Measurements from ENCODE around the gene PSME3. TPM values are rescaled to one million over a fixed set of nuclear protein-coding genes. Genes with fewer than 3 reads are reported as not detected.

Gene PSME3
- total and polyA plus RNA-seq, 12 donors: 26.0 to 103 (median 70.3) TPM

DNA sequence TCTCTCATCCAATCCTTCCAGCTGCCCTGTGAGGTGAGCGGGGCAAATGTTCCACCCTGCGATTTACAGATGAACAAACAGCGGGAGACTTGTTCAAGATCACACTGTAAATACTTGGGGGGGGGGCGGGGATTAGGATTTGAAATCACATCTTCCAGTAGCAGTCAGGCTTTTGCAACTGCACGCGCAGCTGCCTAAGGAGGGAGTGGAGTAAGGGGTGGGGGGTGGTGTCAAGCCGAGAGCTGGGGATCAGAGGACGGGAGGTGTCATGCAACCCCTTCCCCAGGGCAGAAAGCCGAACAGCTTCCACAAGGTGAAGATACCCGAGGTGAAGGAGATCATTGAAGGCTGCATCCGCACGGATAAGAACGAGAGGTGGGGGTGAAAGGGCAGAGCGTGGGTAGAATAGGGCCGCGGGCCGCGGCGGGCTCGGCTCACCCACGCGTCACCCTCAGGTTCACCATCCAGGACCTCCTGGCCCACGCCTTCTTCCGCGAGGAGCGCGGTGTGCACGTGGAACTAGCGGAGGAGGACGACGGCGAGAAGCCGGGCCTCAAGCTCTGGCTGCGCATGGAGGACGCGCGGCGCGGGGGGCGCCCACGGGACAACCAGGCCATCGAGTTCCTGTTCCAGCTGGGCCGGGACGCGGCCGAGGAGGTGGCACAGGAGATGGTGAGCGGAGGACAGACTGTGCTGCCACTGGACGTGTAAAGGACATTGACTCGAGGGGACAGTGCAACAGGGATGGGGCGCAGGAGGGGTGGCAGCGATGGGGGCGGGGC lies 48.2 kb upstream of the PSME3 start:
- Histone ChIP-seq H3K4me1 (peaks cover 8 to 34% (median 24%) of the 10 kb centered on the region in 9 donors), H3K27ac (no peak overlapping the region), H3K27me3 (peaks cover 0 to 95% (median 81%) of the 10 kb centered on the region in 7 donors), H3K9me3 (no peaks in the 10 kb centered on the region), H3K36me3 (no peaks in the 10 kb centered on the region), H3K4me3 (no peak overlapping the region)
- WGBS, 2 donors: 8 to 9% methylated on average over 52 of the region's 52 CpGs
- DNase-seq (no peak), ATAC-seq (no peak)
- intact Hi-C loops (cut with DNase I): no loop called here
- TF ChIP-seq, protein P1, sequence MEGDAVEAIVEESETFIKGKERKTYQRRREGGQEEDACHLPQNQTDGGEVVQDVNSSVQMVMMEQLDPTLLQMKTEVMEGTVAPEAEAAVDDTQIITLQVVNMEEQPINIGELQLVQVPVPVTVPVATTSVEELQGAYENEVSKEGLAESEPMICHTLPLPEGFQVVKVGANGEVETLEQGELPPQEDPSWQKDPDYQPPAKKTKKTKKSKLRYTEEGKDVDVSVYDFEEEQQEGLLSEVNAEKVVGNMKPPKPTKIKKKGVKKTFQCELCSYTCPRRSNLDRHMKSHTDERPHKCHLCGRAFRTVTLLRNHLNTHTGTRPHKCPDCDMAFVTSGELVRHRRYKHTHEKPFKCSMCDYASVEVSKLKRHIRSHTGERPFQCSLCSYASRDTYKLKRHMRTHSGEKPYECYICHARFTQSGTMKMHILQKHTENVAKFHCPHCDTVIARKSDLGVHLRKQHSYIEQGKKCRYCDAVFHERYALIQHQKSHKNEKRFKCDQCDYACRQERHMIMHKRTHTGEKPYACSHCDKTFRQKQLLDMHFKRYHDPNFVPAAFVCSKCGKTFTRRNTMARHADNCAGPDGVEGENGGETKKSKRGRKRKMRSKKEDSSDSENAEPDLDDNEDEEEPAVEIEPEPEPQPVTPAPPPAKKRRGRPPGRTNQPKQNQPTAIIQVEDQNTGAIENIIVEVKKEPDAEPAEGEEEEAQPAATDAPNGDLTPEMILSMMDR (IDR thresholded peaks at IDR 0.05): no peak

GRCh38 chr17:42787266-42787665 lies 45.9 kb upstream of the PSME3 start:
- intact Hi-C loops (cut with DNase I): no loop called here
- Histone ChIP-seq H3K4me3 (no peak overlapping the region), H3K27me3 (peaks cover 0 to 77% (median 60%) of the 10 kb centered on the region in 7 donors), H3K27ac (no peak overlapping the region), H3K36me3 (no peaks in the 10 kb centered on the region), H3K9me3 (no peaks in the 10 kb centered on the region), H3K4me1 (peaks cover 3 to 21% (median 15%) of the 10 kb centered on the region in 9 donors)
- TF ChIP-seq, protein P1 (IDR thresholded peaks at IDR 0.05): no peak
- 78 to 88% methylated on average over 11 of the region's 11 CpGs for WGBS, 2 donors
- DNase-seq (no peak), ATAC-seq (no peak)

- peaks cover 0 to 30% (median 13%) of the 10 kb centered on the region in 7 donors for H3K27me3 ChIP-seq
- 67 to 74% methylated on average over 2 of the region's 2 CpGs for WGBS, 2 donors
- DNase-seq: no peak
- TF ChIP-seq, protein P1 (IDR thresholded peaks at IDR 0.05): no peak
- peaks cover 0 to 4% (median 3%) of the 10 kb centered on the region in 9 donors for H3K4me1 ChIP-seq
- H3K9me3 ChIP-seq: no peaks in the 10 kb centered on the region
- peaks cover 0 to 18% (median 4%) of the 10 kb centered on the region in 9 donors for H3K36me3 ChIP-seq
- no peak overlapping the region for H3K4me3 ChIP-seq
- no peak for ATAC-seq
- no peak overlapping the region for H3K27ac ChIP-seq
- intact Hi-C loops (cut with DNase I): loop anchor here in 1 of 10 donors (10.0 kb wide), 1 partner anchor 187 kb away; the partner anchor contains the start of genes RETREG3 and TUBG1
Observed at GRCh38 chr17:42791948-42792347, 41.2 kb upstream of the PSME3 start.

GRCh38 chr17:42792545-42792944 lies 40.7 kb upstream of the PSME3 start:
- H3K36me3 ChIP-seq: peaks cover 0 to 19% (median 4%) of the 10 kb centered on the region in 9 donors
- DNase-seq: no peak
- no peaks in the 10 kb centered on the region for H3K9me3 ChIP-seq
- no peak overlapping the region for H3K4me3 ChIP-seq
- peaks cover 0 to 10% (median 9%) of the 10 kb centered on the region in 9 donors for H3K4me1 ChIP-seq
- TF ChIP-seq, protein P1 (IDR thresholded peaks at IDR 0.05): no peak
- intact Hi-C loops (cut with DNase I): loop anchor here in 1 of 10 donors (10.0 kb wide), 1 partner anchor 188 kb away; the partner anchor contains the start of genes RETREG3 and TUBG1
- no peak overlapping the region for H3K27ac ChIP-seq
- no peak for ATAC-seq
- H3K27me3 ChIP-seq: peaks cover 0 to 24% (median 7%) of the 10 kb centered on the region in 7 donors
- WGBS, 2 donors: 57 to 62% methylated on average over 5 of the region's 5 CpGs
